CD4-positive, alpha-beta T cell treated with Interleukin-6 at 100 ng/mL for 8 hours (primary cell): ENCODE data around the gene GPR161.

Experiments used
- DNase-seq: peaks from one replicate; pipeline ENCODE4 v3.0.0-alpha.2; 2020; ENCODE audit warnings: mixed read lengths, low spot score

Gene GPR161

GRCh38 chr1:168106274-168106673 is 30.5 kb downstream of the GPR161 start:
- DNase-seq: no peak

GRCh38 chr1:168105846-168106245 is 30.9 kb downstream of the GPR161 start:
- no peak for DNase-seq

GRCh38 chr1:168104535-168104934 is 32.2 kb downstream of the GPR161 start:
- DNase-seq: no peak

GRCh38 chr1:168102487-168102886 is 34.2 kb downstream of the GPR161 start:
- DNase-seq: no peak

- no peak for DNase-seq
Measured at GRCh38 chr1:168101336-168101735, 35.4 kb downstream of the GPR161 start.

DNA sequence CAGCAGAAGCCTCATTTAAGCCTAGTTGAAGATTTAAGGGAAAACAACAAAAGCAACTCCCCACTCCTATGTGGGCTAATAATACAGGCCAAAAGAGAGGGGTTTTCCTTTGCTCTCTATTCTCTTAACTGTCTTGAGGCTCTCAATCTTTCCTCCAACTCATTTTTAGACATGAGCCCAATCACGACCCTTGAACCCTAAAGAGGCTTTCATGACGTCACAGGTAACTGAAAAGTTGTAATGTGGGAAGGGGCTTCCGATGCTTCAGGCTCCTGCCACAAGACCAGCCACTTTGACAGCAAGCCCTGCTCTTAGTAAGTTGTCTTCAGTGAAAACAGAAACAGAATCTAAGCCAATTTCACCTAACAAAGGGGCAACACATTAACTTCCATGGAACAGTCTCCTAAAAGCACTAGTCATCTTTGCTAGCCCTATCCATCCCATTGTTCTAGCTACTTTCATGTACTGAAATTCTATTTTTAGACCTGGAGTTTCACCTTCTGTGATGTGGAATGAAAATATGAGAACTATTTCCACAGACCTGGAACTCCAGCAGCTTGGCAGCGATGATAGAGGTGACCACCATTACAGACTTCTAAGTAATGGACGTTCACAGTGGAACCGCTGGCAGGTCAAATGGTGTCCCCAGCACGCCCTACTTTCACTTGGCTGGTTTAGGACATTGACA is 36.3 kb downstream of the GPR161 start:
- DNase-seq: no peak

DNA sequence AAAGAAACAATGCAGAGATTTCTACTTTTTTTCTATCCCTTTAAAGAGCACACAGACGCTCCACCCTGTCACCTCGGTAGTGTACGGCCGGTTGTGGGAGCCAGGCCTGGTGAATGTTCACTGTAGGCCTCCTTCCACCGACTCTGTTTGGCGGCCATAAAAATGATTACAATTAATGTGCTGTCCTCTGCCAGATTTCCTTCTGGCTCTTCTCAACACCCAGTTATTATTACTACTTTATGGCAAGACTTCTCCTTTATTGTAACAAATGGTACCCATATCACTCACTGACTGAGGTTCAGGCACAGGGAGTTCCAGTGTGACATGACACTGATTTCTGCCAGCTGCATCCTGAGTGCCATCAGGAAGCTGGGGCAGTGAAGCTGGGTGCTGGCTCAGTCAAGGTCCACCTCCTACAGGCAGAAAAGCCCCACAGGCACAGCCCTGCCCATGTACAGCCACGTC is 37.4 kb downstream of the GPR161 start:
- DNase-seq: no peak

DNA sequence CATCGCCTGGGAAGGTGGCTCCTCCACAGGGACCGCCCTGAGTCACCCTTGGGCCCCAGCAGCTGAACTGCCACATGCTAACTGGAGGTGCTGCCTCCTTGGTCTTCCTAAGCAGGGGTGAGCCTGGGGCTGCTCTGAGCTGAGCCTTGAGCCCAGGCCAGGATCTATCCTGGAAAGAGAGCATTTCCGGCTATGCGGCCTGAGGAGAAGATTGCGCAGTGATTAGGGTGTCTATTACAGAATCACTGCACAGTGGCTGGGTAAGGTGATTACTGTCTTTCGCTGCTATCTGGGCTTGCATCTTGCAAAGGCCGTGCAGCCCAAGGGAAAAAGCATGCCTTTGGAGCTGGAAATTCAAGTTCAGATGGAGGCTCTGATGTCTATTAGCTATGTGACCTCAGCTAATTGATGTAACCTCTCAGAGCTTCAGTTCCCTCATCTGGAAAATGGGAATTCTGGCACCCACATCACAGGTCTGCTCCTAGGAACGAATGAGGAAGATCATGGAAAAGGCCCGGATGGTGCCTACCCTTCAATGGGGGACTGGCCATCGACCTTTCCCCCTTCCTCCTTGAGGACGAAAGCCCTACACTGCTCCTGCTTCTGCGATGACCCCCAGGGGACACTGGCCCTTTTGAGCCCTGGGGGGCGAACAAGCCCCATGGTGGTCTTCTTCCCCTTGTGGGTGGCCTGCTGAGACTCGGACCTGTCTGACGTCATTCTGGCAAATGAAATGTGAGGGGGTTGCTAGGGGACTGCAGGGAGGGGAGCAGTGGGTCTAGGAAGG is 38.0 kb downstream of the GPR161 start:
- no peak for DNase-seq

GRCh38 chr1:168097921-168098528 is 38.7 kb downstream of the GPR161 start:
- DNase-seq: no peak

GRCh38 chr1:168096296-168097165 is 40.2 kb downstream of the GPR161 start:
- DNase-seq: no peak

DNA sequence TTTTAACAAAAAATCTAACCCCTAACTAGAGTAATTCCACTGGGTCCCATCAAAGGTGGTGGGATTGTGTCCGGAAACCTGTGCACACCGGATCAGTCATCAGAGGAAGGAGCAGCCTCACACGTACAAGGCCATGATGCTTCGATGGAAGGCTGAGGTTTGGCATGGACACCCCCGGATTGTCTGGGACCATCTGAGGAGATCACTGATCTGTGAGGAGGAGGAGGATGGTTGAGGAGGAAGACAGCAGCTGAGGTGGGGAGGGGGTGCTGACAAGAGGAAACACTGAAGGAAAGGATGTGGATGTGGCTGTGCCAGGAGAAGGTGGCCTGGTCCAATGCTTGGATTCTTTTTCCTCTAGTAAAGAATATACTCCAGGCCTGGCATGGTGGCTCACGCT is 41.3 kb downstream of the GPR161 start:
- no peak for DNase-seq

- no peak for DNase-seq
Measured at GRCh38 chr1:168093616-168094015, 43.1 kb downstream of the GPR161 start.

GRCh38 chr1:168092566-168093355 is 44.0 kb downstream of the GPR161 start:
- DNase-seq: no peak

GRCh38 chr1:168091720-168092550 is 44.8 kb downstream of the GPR161 start:
- DNase-seq: no peak

GRCh38 chr1:168091063-168091462 is 45.7 kb downstream of the GPR161 start:
- no peak for DNase-seq

GRCh38 chr1:168090395-168090794 is 46.3 kb downstream of the GPR161 start:
- DNase-seq: no peak

DNA sequence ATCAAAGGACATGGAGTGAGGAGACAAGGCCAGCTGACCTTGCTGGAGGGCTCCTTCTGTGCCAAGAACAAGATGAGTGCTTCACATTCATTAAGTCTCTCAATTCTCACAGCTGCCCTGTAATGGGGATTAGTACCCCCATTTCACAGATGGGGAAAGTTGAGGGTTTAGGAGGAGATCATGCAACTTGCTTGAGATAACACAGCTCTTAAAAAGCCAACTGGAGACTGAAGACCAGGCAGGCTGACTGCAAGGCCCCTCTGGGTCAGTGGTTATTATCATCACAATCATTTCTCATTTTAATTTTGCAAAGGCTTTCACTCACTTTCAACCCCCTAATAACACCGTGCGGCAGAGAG is 46.8 kb downstream of the GPR161 start:
- DNase-seq: no peak

DNA sequence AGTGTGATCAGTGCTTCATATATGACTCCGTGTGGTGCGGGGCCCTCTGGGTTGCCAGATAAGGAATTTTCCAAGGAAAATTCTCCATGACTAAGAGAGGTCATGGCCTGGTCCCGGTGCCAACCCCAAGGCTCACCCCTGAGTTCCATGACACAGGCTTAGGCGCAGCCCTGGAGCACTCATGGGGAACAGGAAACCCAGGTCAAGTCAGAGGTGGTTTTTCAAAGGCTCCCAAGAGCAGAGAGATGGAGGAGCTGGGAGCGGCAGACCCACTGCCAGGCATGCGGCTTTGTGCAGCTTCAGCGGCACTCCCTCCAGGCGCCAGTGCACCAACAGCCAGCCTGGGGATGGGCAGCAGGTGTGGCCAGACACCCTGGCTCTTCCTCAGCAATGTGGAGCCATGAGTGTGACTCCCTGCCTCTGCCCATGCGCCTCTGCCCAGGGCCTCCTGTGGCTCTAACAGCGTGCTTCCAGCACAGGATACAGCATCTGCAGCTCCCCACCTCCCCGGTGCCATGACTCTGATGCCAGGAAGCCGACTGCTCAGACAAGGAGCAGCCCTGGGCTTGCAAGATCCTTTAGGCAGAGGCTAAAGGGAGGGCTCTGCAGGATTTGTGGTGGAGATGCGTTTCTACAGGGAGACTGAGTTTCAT is 47.3 kb downstream of the GPR161 start:
- no peak for DNase-seq

DNA sequence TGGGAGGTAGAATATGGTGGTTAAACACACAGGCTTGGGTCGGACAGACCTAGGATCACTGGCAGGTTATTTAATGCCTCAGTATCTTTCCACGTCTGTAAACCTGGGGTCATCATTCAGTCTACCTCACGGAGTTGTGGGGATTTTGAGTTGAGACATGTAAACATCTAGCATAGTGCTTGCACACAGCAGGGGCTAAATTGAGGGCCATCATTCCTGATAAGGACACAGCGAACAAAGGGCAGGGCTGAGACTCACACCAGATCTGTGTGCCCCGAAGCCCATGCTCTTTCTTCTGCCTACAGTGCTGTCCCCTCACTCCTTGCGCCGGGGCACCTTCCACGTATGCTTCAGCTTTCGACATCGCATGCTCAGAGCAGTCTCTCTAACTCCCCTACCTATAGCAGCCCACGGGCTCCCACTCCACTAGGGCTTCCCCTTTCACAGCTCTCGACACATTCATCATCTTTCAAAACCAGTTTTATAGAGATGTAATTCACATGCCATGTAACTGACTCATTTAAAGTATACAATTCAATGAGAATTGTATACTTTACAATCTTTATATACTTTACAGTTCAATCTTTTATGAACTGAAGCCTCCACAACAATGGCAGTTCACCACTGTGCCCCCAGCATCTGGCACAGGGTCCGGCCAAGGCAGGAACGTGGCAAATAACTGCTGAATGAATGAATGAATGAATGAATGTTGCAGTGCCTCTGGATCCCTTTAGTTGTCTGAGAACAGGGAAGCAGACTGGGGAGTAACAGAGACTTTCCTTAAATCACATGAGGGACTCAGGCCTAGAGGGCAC is 48.0 kb downstream of the GPR161 start:
- no peak for DNase-seq
